HepG2 (cell line): ENCODE measurements around the gene PACS1. TPM values are rescaled to one million over a fixed set of nuclear protein-coding genes. Genes with fewer than 3 reads are reported as not detected.

Source experiments
- GLI4 ChIP-seq: sonication (generic); formaldehyde crosslinking; IDR thresholded peaks from 2 replicates; pipeline ENCODE4 v1.5.1; 2020; ENCODE audit warnings: missing genetic modification reagents, mild to moderate bottlenecking, moderate library complexity, borderline replicate concordance
- IKZF4 ChIP-seq: sonication (generic); formaldehyde crosslinking; IDR thresholded peaks from 2 replicates; pipeline ENCODE4 v1.5.1; 2020; ENCODE audit warnings: borderline replicate concordance, mild to moderate bottlenecking, low read depth, missing genetic modification reagents; ENCODE audit errors: not compliant biosample characterization
- SAP130 ChIP-seq: IDR thresholded peaks from 2 replicates; pipeline ENCODE4 v1.6.1; 2016; ENCODE audit warnings: low read depth
- SMYD3 ChIP-seq: sonication (generic); formaldehyde crosslinking; IDR thresholded peaks from 2 replicates; pipeline ENCODE4 v1.8.1; 2023; ENCODE audit warnings: mild to moderate bottlenecking, missing genetic modification reagents
- TARDBP ChIP-seq: sonication (generic); formaldehyde crosslinking; IDR thresholded peaks from 2 replicates; pipeline ENCODE4 v1.8.0; 2022; ENCODE audit warnings: mild to moderate bottlenecking, missing genetic modification reagents
- ZBTB38 ChIP-seq: sonication (generic); formaldehyde crosslinking; IDR thresholded peaks from 2 replicates; pipeline ENCODE4 v1.5.1; 2020; ENCODE audit warnings: mild to moderate bottlenecking, missing genetic modification reagents
- ZNF138 ChIP-seq: sonication (generic); formaldehyde crosslinking; IDR thresholded peaks from 2 replicates; pipeline ENCODE4 v1.5.0; 2020; ENCODE audit warnings: mild to moderate bottlenecking, low read depth, missing genetic modification reagents
- ZNF225 ChIP-seq: sonication (generic); formaldehyde crosslinking; IDR thresholded peaks from 2 replicates; pipeline ENCODE4 v1.4.0; 2020; ENCODE audit warnings: mild to moderate bottlenecking, missing genetic modification reagents
- ZNF256 ChIP-seq: sonication (generic); formaldehyde crosslinking; conservative IDR thresholded peaks from 2 replicates; pipeline ENCODE4 v1.4.0; 2020; ENCODE audit warnings: missing genetic modification reagents
- ZNF605 ChIP-seq: sonication (generic); formaldehyde crosslinking; IDR thresholded peaks from 2 replicates; pipeline ENCODE4 v1.8.0; 2022; ENCODE audit warnings: mild to moderate bottlenecking, missing genetic modification reagents
- ZNF746 ChIP-seq: sonication (generic); formaldehyde crosslinking; IDR thresholded peaks from 2 replicates; pipeline ENCODE4 v1.8.0; 2022; ENCODE audit warnings: mild to moderate bottlenecking, missing genetic modification reagents
- ZNF768 ChIP-seq: sonication (generic); formaldehyde crosslinking; IDR thresholded peaks from 2 replicates; pipeline ENCODE4 v1.4.0; 2020; ENCODE audit warnings: missing genetic modification reagents
- ZNF773 ChIP-seq: sonication (generic); formaldehyde crosslinking; IDR thresholded peaks from 2 replicates; pipeline ENCODE4 v1.4.0; 2020; ENCODE audit warnings: missing genetic modification reagents, borderline replicate concordance
- ZNF777 ChIP-seq: sonication (generic); formaldehyde crosslinking; IDR thresholded peaks from 2 replicates; pipeline ENCODE4 v1.4.0; 2020; ENCODE audit warnings: missing genetic modification reagents
- polyA plus RNA-seq, 8 experiments: library from polyadenylated mRNA; depleted of rRNA in 3 of 8; stranded (reverse) in 7 of 8; unstranded in 1 of 8; fragments of >200 nt; fragmentation: Illumina TruSeq in 4 of 8; extraction: Trizol in 4 of 8; gene quantifications; 2 replicates each; pipeline versions ENCODE4 v1.2.1 to v1.2.3, GENCODE V29; 2011 to 2016; ENCODE audit warnings: low read depth in 4 of 8, missing spikeins in 1 of 8, mixed read lengths in 1 of 8; ENCODE audit not compliant: insufficient read depth in 1 of 8
- total RNA-seq, 5 experiments: library from RNA; depleted of rRNA; stranded (reverse); fragments of >200 nt; fragmentation: Illumina TruSeq; extraction: Trizol; gene quantifications; 2 replicates each; pipeline ENCODE4 v1.2.3, GENCODE V29; 2016; ENCODE audit warnings: low read depth in 1 of 5
- TF ChIP-seq, protein P1 (sequence below): IDR thresholded peaks from 2 replicates; pipeline ENCODE4 v1.6.1; 2016; ENCODE audit warnings: low read depth, missing genetic modification reagents, missing compliant biosample characterization
- TF ChIP-seq, protein P2 (sequence below), 2 experiments: fragments of 450-650 bp in 1 of 2; sonication (generic) in 1 of 2; formaldehyde crosslinking; IDR thresholded peaks; 2 replicates each; pipeline versions ENCODE4 v1.5.0 to v1.8.0; 2020 to 2022; ENCODE audit warnings: mild to moderate bottlenecking in 1 of 2, missing genetic modification reagents in 1 of 2
- TF ChIP-seq, protein P3 (sequence below): sonication (generic); formaldehyde crosslinking; IDR thresholded peaks from 2 replicates; pipeline ENCODE4 v1.4.0; 2020; ENCODE audit warnings: missing genetic modification reagents
- TF ChIP-seq, protein P4 (sequence below): sonication (generic); formaldehyde crosslinking; conservative IDR thresholded peaks from 2 replicates; pipeline ENCODE4 v1.8.0; 2022; ENCODE audit warnings: mild to moderate bottlenecking, moderate library complexity, missing genetic modification reagents

Gene PACS1
- total and polyA plus RNA-seq, 2 of the 13 experiments (the other 11 are each of a cell fraction or from before 2014, with no cell fraction given): 7.6 to 8.6 TPM

DNA sequence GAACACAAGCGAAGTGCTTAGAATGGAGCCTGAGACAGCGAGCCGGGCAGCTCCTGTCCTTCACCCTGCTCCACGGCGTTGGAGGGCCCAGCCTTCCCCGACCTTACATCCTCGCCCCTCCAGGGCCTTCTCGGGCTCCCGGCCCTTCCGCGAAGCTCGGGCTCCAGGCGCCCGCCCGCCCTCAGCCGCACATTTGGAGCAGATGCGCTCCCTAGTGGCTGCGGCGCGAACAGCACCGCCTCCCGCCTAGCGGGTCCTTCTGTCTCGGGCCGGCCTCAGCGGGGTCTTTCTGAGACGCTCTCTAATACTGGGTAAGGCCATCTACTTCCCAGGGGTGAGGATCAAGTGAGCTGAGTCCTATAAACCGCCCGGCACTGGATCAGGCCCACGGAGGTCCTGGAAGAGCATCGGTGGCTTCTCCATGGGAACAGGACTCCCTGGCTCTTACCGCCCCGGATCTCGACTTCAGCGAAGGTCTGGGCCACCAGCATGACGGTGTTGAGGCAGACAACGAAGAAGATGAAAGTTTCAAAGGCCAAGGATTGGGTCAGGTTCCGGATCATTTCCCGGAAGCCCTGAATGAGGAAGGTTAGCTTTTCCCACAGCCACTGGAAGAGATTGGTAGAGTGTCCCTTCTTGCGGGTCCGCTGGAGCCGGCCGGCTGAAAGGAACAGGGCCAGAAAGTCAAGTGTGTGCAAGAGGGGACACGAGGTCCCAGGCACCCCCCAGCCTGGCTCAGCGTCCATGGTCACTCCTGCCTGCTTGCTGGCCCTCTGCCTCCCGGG lies 47.5 kb upstream of the PACS1 start (continued):
- TF ChIP-seq, protein P1, sequence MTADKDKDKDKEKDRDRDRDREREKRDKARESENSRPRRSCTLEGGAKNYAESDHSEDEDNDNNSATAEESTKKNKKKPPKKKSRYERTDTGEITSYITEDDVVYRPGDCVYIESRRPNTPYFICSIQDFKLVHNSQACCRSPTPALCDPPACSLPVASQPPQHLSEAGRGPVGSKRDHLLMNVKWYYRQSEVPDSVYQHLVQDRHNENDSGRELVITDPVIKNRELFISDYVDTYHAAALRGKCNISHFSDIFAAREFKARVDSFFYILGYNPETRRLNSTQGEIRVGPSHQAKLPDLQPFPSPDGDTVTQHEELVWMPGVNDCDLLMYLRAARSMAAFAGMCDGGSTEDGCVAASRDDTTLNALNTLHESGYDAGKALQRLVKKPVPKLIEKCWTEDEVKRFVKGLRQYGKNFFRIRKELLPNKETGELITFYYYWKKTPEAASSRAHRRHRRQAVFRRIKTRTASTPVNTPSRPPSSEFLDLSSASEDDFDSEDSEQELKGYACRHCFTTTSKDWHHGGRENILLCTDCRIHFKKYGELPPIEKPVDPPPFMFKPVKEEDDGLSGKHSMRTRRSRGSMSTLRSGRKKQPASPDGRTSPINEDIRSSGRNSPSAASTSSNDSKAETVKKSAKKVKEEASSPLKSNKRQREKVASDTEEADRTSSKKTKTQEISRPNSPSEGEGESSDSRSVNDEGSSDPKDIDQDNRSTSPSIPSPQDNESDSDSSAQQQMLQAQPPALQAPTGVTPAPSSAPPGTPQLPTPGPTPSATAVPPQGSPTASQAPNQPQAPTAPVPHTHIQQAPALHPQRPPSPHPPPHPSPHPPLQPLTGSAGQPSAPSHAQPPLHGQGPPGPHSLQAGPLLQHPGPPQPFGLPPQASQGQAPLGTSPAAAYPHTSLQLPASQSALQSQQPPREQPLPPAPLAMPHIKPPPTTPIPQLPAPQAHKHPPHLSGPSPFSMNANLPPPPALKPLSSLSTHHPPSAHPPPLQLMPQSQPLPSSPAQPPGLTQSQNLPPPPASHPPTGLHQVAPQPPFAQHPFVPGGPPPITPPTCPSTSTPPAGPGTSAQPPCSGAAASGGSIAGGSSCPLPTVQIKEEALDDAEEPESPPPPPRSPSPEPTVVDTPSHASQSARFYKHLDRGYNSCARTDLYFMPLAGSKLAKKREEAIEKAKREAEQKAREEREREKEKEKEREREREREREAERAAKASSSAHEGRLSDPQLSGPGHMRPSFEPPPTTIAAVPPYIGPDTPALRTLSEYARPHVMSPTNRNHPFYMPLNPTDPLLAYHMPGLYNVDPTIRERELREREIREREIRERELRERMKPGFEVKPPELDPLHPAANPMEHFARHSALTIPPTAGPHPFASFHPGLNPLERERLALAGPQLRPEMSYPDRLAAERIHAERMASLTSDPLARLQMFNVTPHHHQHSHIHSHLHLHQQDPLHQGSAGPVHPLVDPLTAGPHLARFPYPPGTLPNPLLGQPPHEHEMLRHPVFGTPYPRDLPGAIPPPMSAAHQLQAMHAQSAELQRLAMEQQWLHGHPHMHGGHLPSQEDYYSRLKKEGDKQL (CRISPR knock-in tag): no peak
- 0 out of 2 replicates have a peak, but pooled peaks have one; percentile 50 for TF ChIP-seq ZNF256 (CRISPR knock-in tag)
- TF ChIP-seq ZBTB38 (CRISPR knock-in tag): no peak
- no peak for TF ChIP-seq ZNF746 (CRISPR knock-in tag)
- peak; percentile 33; the same call in 1 of the 2 replicates for TF ChIP-seq SAP130 (CRISPR knock-in tag)
- no peak for TF ChIP-seq SMYD3 (CRISPR knock-in tag)
- no peak for TF ChIP-seq ZNF138 (CRISPR knock-in tag)
- TF ChIP-seq, protein P2, sequence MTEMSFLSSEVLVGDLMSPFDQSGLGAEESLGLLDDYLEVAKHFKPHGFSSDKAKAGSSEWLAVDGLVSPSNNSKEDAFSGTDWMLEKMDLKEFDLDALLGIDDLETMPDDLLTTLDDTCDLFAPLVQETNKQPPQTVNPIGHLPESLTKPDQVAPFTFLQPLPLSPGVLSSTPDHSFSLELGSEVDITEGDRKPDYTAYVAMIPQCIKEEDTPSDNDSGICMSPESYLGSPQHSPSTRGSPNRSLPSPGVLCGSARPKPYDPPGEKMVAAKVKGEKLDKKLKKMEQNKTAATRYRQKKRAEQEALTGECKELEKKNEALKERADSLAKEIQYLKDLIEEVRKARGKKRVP (CRISPR knock-in tag; IDR thresholded peaks at IDR 0.05): no peak
- TF ChIP-seq IKZF4 (CRISPR knock-in tag): no peak
- no peak for TF ChIP-seq TARDBP (CRISPR knock-in tag)
- 0 out of 2 replicates have a peak, but pooled peaks have one; percentile 24 for TF ChIP-seq ZNF777 (CRISPR knock-in tag)
- TF ChIP-seq, protein P3, sequence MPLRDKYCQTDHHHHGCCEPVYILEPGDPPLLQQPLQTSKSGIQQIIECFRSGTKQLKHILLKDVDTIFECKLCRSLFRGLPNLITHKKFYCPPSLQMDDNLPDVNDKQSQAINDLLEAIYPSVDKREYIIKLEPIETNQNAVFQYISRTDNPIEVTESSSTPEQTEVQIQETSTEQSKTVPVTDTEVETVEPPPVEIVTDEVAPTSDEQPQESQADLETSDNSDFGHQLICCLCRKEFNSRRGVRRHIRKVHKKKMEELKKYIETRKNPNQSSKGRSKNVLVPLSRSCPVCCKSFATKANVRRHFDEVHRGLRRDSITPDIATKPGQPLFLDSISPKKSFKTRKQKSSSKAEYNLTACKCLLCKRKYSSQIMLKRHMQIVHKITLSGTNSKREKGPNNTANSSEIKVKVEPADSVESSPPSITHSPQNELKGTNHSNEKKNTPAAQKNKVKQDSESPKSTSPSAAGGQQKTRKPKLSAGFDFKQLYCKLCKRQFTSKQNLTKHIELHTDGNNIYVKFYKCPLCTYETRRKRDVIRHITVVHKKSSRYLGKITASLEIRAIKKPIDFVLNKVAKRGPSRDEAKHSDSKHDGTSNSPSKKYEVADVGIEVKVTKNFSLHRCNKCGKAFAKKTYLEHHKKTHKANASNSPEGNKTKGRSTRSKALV (CRISPR knock-in tag): peak; percentile 46; the same call in 1 of the 2 replicates
- TF ChIP-seq, protein P4, sequence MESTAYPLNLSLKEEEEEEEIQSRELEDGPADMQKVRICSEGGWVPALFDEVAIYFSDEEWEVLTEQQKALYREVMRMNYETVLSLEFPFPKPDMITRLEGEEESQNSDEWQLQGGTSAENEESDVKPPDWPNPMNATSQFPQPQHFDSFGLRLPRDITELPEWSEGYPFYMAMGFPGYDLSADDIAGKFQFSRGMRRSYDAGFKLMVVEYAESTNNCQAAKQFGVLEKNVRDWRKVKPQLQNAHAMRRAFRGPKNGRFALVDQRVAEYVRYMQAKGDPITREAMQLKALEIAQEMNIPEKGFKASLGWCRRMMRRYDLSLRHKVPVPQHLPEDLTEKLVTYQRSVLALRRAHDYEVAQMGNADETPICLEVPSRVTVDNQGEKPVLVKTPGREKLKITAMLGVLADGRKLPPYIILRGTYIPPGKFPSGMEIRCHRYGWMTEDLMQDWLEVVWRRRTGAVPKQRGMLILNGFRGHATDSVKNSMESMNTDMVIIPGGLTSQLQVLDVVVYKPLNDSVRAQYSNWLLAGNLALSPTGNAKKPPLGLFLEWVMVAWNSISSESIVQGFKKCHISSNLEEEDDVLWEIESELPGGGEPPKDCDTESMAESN (CRISPR knock-in tag): no peak
- TF ChIP-seq ZNF768 (CRISPR knock-in tag): peak; percentile 52; the same call in 1 of the 2 replicates
- TF ChIP-seq ZNF773 (CRISPR knock-in tag): 0 out of 2 replicates have a peak, but pooled peaks have one; percentile 34
- peak; percentile 15; the same call in 1 of the 2 replicates for TF ChIP-seq ZNF605
- 0 out of 2 replicates have a peak, but pooled peaks have one; percentile 45 for TF ChIP-seq GLI4 (CRISPR knock-in tag)
- TF ChIP-seq ZNF225 (CRISPR knock-in tag): no peak
